ENCODE results near the gene TRAPPC10.

DNA sequence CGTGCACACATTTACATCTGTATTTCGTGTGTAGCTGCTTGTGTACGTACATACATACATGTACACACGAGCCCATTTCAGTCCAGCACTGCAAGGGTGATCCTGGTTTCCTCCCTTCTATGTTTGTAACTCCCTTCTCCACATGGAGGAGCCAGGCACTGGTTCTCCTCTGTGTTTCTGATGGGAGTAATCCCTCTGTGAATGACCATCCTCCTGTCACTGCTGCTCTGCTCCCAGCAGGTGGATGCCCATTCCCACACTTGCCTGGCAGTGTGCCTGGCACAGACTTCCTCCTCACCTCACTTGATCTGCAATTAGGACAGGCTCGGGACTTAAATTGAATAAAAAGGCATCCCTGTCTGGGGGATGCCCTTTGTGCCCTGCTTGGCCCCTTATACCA, 37.1 kb downstream of the TRAPPC10 start:
- TF ChIP-seq POLR2A (IDR thresholded peaks at IDR 0.05), result no peak
- TF ChIP-seq, protein P1, sequence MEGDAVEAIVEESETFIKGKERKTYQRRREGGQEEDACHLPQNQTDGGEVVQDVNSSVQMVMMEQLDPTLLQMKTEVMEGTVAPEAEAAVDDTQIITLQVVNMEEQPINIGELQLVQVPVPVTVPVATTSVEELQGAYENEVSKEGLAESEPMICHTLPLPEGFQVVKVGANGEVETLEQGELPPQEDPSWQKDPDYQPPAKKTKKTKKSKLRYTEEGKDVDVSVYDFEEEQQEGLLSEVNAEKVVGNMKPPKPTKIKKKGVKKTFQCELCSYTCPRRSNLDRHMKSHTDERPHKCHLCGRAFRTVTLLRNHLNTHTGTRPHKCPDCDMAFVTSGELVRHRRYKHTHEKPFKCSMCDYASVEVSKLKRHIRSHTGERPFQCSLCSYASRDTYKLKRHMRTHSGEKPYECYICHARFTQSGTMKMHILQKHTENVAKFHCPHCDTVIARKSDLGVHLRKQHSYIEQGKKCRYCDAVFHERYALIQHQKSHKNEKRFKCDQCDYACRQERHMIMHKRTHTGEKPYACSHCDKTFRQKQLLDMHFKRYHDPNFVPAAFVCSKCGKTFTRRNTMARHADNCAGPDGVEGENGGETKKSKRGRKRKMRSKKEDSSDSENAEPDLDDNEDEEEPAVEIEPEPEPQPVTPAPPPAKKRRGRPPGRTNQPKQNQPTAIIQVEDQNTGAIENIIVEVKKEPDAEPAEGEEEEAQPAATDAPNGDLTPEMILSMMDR (IDR thresholded peaks at IDR 0.05), result no peak

All from uterus (tissue), 2 donors.